GM23338 (cell line): ENCODE data around the gene VEGFB. TPM values are rescaled to one million over a fixed set of nuclear protein-coding genes. Genes with fewer than 3 reads are reported as not detected.

Experiments used
- ATAC-seq: fragments of 200-7000 bp; cut with Tn5 transposase; 3 replicates; pipeline ENCODE4 v1.9.1; 2020
- DNase-seq: peaks from one replicate; pipeline ENCODE4 v3.0.0-alpha.2; 2015; ENCODE audit warnings: low spot score
- H2AFZ ChIP-seq: fragments of 200-600 bp; sonication (generic); 2 replicates; pipeline ENCODE4 v1.8.0; 2016; ENCODE audit warnings: antibody characterized with exemption, mild to moderate bottlenecking, moderate library complexity
- H3F3A ChIP-seq: fragments of 200-600 bp; sonication (generic); replicated peaks from 2 replicates; pipeline ENCODE4 v1.8.0; 2017; ENCODE audit warnings: antibody characterized with exemption, mixed run types, low read depth
- H3K27ac ChIP-seq: fragments of 200-600 bp; sonication (generic); 2 replicates; pipeline ENCODE4 v1.6.1; 2016; ENCODE audit warnings: low read depth
- H3K27me3 ChIP-seq: fragments of 200-600 bp; sonication (generic); 2 replicates; pipeline ENCODE4 v1.8.0; 2016; ENCODE audit warnings: mild to moderate bottlenecking, mixed run types, moderate library complexity; ENCODE audit not compliant: insufficient read depth
- H3K36me3 ChIP-seq: fragments of 200-600 bp; sonication (generic); 2 replicates; pipeline ENCODE4 v1.8.0; 2016; ENCODE audit warnings: mild to moderate bottlenecking; ENCODE audit not compliant: insufficient read depth
- H3K4me1 ChIP-seq: fragments of 200-600 bp; sonication (generic); 2 replicates; pipeline ENCODE4 v1.8.0; 2016; ENCODE audit warnings: mild to moderate bottlenecking, moderate library complexity; ENCODE audit not compliant: insufficient read depth
- H3K4me2 ChIP-seq: fragments of 200-600 bp; sonication (generic); 2 replicates; pipeline ENCODE4 v1.7.1; 2017; ENCODE audit warnings: mixed run types
- H3K4me3 ChIP-seq: fragments of 200-600 bp; sonication (generic); 2 replicates; pipeline ENCODE4 v1.6.1; 2016; ENCODE audit warnings: mixed run types
- H3K79me2 ChIP-seq: fragments of 200-600 bp; sonication (generic); replicated peaks from 2 replicates; pipeline ENCODE4 v1.8.0; 2017; ENCODE audit warnings: mild to moderate bottlenecking; ENCODE audit not compliant: insufficient read depth
- H3K9me2 ChIP-seq: fragments of 200-600 bp; sonication (generic); 2 replicates; pipeline ENCODE4 v1.8.0; 2017; ENCODE audit not compliant: insufficient read depth
- H4K20me1 ChIP-seq: fragments of 200-600 bp; sonication (generic); replicated peaks from 2 replicates; pipeline ENCODE4 v1.8.0; 2017; ENCODE audit warnings: mild to moderate bottlenecking; ENCODE audit not compliant: insufficient read depth
- H3K27ac Mint-ChIP-seq: 2 replicates; pipeline ENCODE4 v1.8.0; 2020; ENCODE audit warnings: inconsistent platforms, mild to moderate bottlenecking, moderate library complexity, mixed read lengths
- H3K27me3 Mint-ChIP-seq: 3 replicates; pipeline ENCODE4 v1.8.0; 2022; ENCODE audit warnings: low read depth, mild to moderate bottlenecking, moderate library complexity, mixed read lengths, inconsistent platforms; ENCODE audit not compliant: insufficient read depth, poor library complexity
- H3K36me3 Mint-ChIP-seq: 3 replicates; pipeline ENCODE4 v1.8.0; 2021; ENCODE audit warnings: low read depth, mild to moderate bottlenecking, inconsistent platforms, moderate library complexity, mixed read lengths
- H3K4me1 Mint-ChIP-seq: 3 replicates; pipeline ENCODE4 v1.8.0; 2020; ENCODE audit warnings: mild to moderate bottlenecking, inconsistent platforms, mixed read lengths
- H3K4me3 Mint-ChIP-seq: 3 replicates; pipeline ENCODE4 v1.8.0; 2021; ENCODE audit warnings: moderate library complexity, mild to moderate bottlenecking, inconsistent platforms, mixed read lengths
- H3K9me3 Mint-ChIP-seq: 3 replicates; pipeline ENCODE4 v1.8.0; 2020; ENCODE audit warnings: moderate library complexity, mild to moderate bottlenecking, inconsistent platforms, mixed read lengths
- CREB1 ChIP-seq: fragments of 250-450 bp; sonication (Bioruptor Pico); IDR thresholded peaks from 2 replicates; pipeline ENCODE4 v1.5.0; 2020; ENCODE audit warnings: low read depth, mild to moderate bottlenecking, moderate library complexity
- CTCF ChIP-seq, 2 experiments: fragments of 200-600 bp in 1 of 2; sonication (generic) in 1 of 2; conservative IDR thresholded peaks; 2 replicates each; pipeline versions ENCODE4 v1.5.1 to v1.6.1; 2016 to 2017; ENCODE audit warnings: antibody characterized with exemption in 2 of 2, low read depth in 2 of 2, mild to moderate bottlenecking in 2 of 2, moderate library complexity in 1 of 2
- ETS1 ChIP-seq: IDR thresholded peaks from 2 replicates; pipeline ENCODE4 v1.6.1; 2016; ENCODE audit warnings: antibody characterized with exemption
- EZH2 ChIP-seq: fragments of 200-600 bp; sonication (generic); IDR thresholded peaks from one replicate; pipeline ENCODE4 v1.8.0; 2017; ENCODE audit warnings: antibody characterized with exemption, mild to moderate bottlenecking, low read depth; ENCODE audit not compliant: unreplicated experiment
- EZH2phosphoT487 ChIP-seq: fragments of 200-600 bp; sonication (generic); IDR thresholded peaks from one replicate; pipeline ENCODE4 v1.8.1; 2018; ENCODE audit warnings: antibody characterized with exemption; ENCODE audit not compliant: unreplicated experiment
- POLR2AphosphoS5 ChIP-seq: IDR thresholded peaks from 2 replicates; pipeline ENCODE4 v1.6.1; 2016; ENCODE audit warnings: antibody characterized with exemption, low read depth
- REST ChIP-seq: IDR thresholded peaks from one replicate; pipeline ENCODE4 v1.6.1; 2018; ENCODE audit warnings: antibody characterized with exemption; ENCODE audit not compliant: unreplicated experiment
- STAT1 ChIP-seq: IDR thresholded peaks from one replicate; pipeline ENCODE4 v1.6.1; 2016; ENCODE audit warnings: antibody characterized with exemption; ENCODE audit not compliant: unreplicated experiment
- ZNF114 ChIP-seq: fragments of 250-450 bp; sonication (Bioruptor Pico); IDR thresholded peaks from 2 replicates; pipeline ENCODE4 v1.5.0; 2020; ENCODE audit warnings: mild to moderate bottlenecking, moderate library complexity
- polyA plus RNA-seq: library from polyadenylated mRNA; unstranded; fragments of >200 nt; fragmentation: Nextera tagmentation; extraction: Ambion mirVana; gene quantifications from 2 replicates; pipeline ENCODE4 v1.2.1, GENCODE V29; 2016
- total RNA-seq: library from RNA; depleted of rRNA; stranded (reverse); fragments of >200 nt; shearing (Covaris generic); gene quantifications from 2 replicates; pipeline ENCODE4 v1.2.3, GENCODE V29; 2014

Gene VEGFB
- total and polyA plus RNA-seq, 2 experiments from 2014 or later = 20.8 to 25.8 TPM

DNA sequence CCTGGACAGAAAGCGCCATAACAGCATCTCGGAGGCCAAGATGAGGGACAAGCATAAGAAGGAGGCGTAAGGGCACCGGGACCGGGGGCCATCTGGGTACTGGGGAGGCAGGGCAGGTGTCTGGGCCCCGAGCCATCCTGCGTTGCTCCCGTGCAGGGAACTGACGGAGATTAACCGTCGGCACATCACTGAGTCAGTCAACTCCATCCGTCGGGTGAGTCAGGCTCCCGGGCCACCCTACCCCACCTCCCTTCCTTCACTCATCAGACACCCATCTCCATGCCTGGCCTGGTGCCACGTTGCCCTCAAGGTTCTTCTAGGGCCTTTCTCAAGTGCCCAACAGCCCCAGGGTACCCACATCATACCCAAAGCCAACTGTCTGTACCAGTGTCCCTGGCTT is 32.0 kb downstream of the VEGFB start:
- no peak overlapping the region for H3K4me3 ChIP-seq
- no peaks in the 10 kb centered on the region for H3K79me2 ChIP-seq
- H3K4me1 ChIP-seq = 0 out of 2 replicates have a peak, but pooled peaks cover 8% of the 10 kb centered on the region
- Mint-ChIP-seq H3K4me1 (peaks cover 19% of the 10 kb centered on the region), H3K4me3 (no peak overlapping the region; the same call in 2 of the 3 replicates), H3K36me3 (peaks cover 52% of the 10 kb centered on the region), H3K27ac (no peak overlapping the region), H3K9me3 (peaks cover 3% of the 10 kb centered on the region; the same call in 2 of the 3 replicates), H3K27me3 (peaks cover 20% of the 10 kb centered on the region)
- H2AFZ ChIP-seq = no peak overlapping the region
- H3K36me3 ChIP-seq = no peaks in the 10 kb centered on the region; the same call in 1 of the 2 replicates
- no peaks in the 10 kb centered on the region for H4K20me1 ChIP-seq
- DNase-seq = no peak
- H3K4me2 ChIP-seq = no peak overlapping the region
- H3K27ac ChIP-seq = no peak overlapping the region
- H3K9me2 ChIP-seq = no peaks in the 10 kb centered on the region
- no peak for TF ChIP-seq ZNF114 (CRISPR knock-in tag)
- no peaks in the 10 kb centered on the region for H3K27me3 ChIP-seq
- H3F3A ChIP-seq = peaks cover 25% of the 10 kb centered on the region
- ATAC-seq = no peak

GRCh38 chr11:64267207-64267945 is 33.0 kb downstream of the VEGFB start:
- ATAC-seq (no peak), DNase-seq (no peak)
- H3K27me3 Mint-ChIP-seq = peaks cover 24% of the 10 kb centered on the region
- Histone ChIP-seq H3K27ac (no peak overlapping the region), H3K36me3 (no peaks in the 10 kb centered on the region; the same call in 1 of the 2 replicates), H3F3A (peaks cover 30% of the 10 kb centered on the region), H3K4me1 (peaks cover 11% of the 10 kb centered on the region; the same call in 1 of the 2 replicates), H3K4me3 (no peak overlapping the region), H3K9me2 (no peaks in the 10 kb centered on the region), H3K79me2 (no peaks in the 10 kb centered on the region), H4K20me1 (no peaks in the 10 kb centered on the region), H3K27me3 (no peaks in the 10 kb centered on the region), H2AFZ (no peak overlapping the region), H3K4me2 (no peak overlapping the region)
- no peak overlapping the region; the same call in 2 of the 3 replicates for H3K4me3 Mint-ChIP-seq
- H3K9me3 Mint-ChIP-seq = peaks cover 3% of the 10 kb centered on the region; the same call in 2 of the 3 replicates
- peaks cover 25% of the 10 kb centered on the region for H3K4me1 Mint-ChIP-seq
- no peak overlapping the region for H3K27ac Mint-ChIP-seq
- H3K36me3 Mint-ChIP-seq = peaks cover 45% of the 10 kb centered on the region
- no peak for TF ChIP-seq POLR2AphosphoS5
- TF ChIP-seq CREB1 (CRISPR knock-in tag) = no peak
- no peak for TF ChIP-seq CTCF (conservative IDR thresholded peaks at IDR 0.05; ENCODE audit: low read depth in 2 of 2)
- TF ChIP-seq EZH2 = no peak
- no peak for TF ChIP-seq STAT1
- no peak for TF ChIP-seq ETS1
- no peak for TF ChIP-seq EZH2phosphoT487
- no peak for TF ChIP-seq REST
